Esophagus mucosa (tissue), 1 donor: Measurements from ENCODE around the gene PSMF1. TPM values are rescaled to one million over a fixed set of nuclear protein-coding genes. Genes with fewer than 3 reads are reported as not detected.
A peak's percentile ranks its signal among the peaks of the same experiment; 100 is the strongest.

Experiments
- ATAC-seq: fragments of 200-7000 bp; cut with Tn5 transposase; one replicate; pipeline ENCODE4 v1.9.1; 2020
- total RNA-seq: library from RNA; stranded (reverse); gene quantifications from one replicate; pipeline ENCODE4 v1.2.4, GENCODE V29; 2023
- donor health status: DM: yes; HTN: yes; CAD: no.

Gene PSMF1
- total RNA-seq, 1 donor from 2014 or later, result 98.5 TPM

- ATAC-seq, result no peak
Observed at GRCh38 chr20:1195226-1195625, 76.8 kb downstream of the PSMF1 start.

- ATAC-seq, result no peak
Observed at GRCh38 chr20:1196634-1197033, 78.2 kb downstream of the PSMF1 start.

GRCh38 chr20:1197801-1198200 lies 79.4 kb downstream of the PSMF1 start:
- ATAC-seq, result no peak

- no peak for ATAC-seq
Observed at GRCh38 chr20:1198751-1199150, 80.3 kb downstream of the PSMF1 start.

- no peak for ATAC-seq
Observed at GRCh38 chr20:1199212-1199873, 80.9 kb downstream of the PSMF1 start.

- ATAC-seq, result no peak
Observed at GRCh38 chr20:1199964-1200363, 81.6 kb downstream of the PSMF1 start.

GRCh38 chr20:1202762-1203504 lies 84.5 kb downstream of the PSMF1 start, which contains the start of gene C20orf202:
Gene C20orf202, plus strand, starts transcription at chr20:1203454. Its CDS starts 132 bp downstream, at chr20:1203586.
- no peak for ATAC-seq

- ATAC-seq, result peak; percentile 88
Observed at GRCh38 chr20:1203630-1204029, 85.2 kb downstream of the PSMF1 start.

- peak; percentile 84 for ATAC-seq
Observed at GRCh38 chr20:1204113-1204512, 85.7 kb downstream of the PSMF1 start.

GRCh38 chr20:1204576-1204975 lies 86.2 kb downstream of the PSMF1 start:
- ATAC-seq, result no peak

GRCh38 chr20:1205802-1206201 lies 87.4 kb downstream of the PSMF1 start:
- no peak for ATAC-seq

GRCh38 chr20:1206366-1207148 lies 88.2 kb downstream of the PSMF1 start:
- no peak for ATAC-seq

- no peak for ATAC-seq
Observed at GRCh38 chr20:1207293-1207878, 89.0 kb downstream of the PSMF1 start.

- ATAC-seq, result peak; percentile 80
Observed at GRCh38 chr20:1209447-1210387, 91.3 kb downstream of the PSMF1 start.

GRCh38 chr20:1210501-1210900 lies 92.1 kb downstream of the PSMF1 start:
- no peak for ATAC-seq

- ATAC-seq, result no peak
Observed at GRCh38 chr20:1212023-1212422, 93.6 kb downstream of the PSMF1 start.

- ATAC-seq, result peak; percentile 89
Observed at GRCh38 chr20:1212607-1213396, 94.4 kb downstream of the PSMF1 start.

- ATAC-seq, result no peak
Observed at GRCh38 chr20:1214838-1215261, 96.4 kb downstream of the PSMF1 start.

- no peak for ATAC-seq
Observed at GRCh38 chr20:1215386-1216170, 97.2 kb downstream of the PSMF1 start.
